SU-DHL-6 (cell line): ENCODE measurements around the gene FGFR1OP2.

Experiments
- H2AFZ ChIP-seq: fragments of 200-600 bp; sonication (generic); 2 replicates; pipeline ENCODE4 v1.6.1; 2014; ENCODE audit warnings: low read depth, mild to moderate bottlenecking, moderate library complexity, mixed read lengths, antibody characterized with exemption, low read length; ENCODE audit not compliant: severe bottlenecking
- H3F3A ChIP-seq: fragments of 200-600 bp; shearing (Covaris generic); 2 replicates; pipeline ENCODE4 v1.6.0; 2016; ENCODE audit warnings: antibody characterized with exemption, mild to moderate bottlenecking; ENCODE audit not compliant: insufficient read depth
- H3K27ac ChIP-seq: fragments of 200-600 bp; sonication (generic); 2 replicates; pipeline ENCODE4 v1.5.1; 2016; ENCODE audit warnings: low read depth, mild to moderate bottlenecking, low read length, moderate library complexity, mixed read lengths
- H3K27me3 ChIP-seq: fragments of 200-600 bp; sonication (generic), shearing (Covaris generic); 2 replicates; pipeline ENCODE4 v1.6.0; 2014; ENCODE audit warnings: mild to moderate bottlenecking, low read length
- H3K36me3 ChIP-seq: fragments of 200-600 bp; sonication (generic); 2 replicates; pipeline ENCODE4 v1.6.1; 2014; ENCODE audit warnings: mild to moderate bottlenecking, low read length, mixed read lengths
- H3K4me2 ChIP-seq: fragments of 300-600, 200-600 bp; shearing (Covaris generic), sonication (generic); 2 replicates; pipeline ENCODE4 v1.6.0; 2014; ENCODE audit warnings: low read length, low read depth, mild to moderate bottlenecking; ENCODE audit not compliant: poor library complexity, severe bottlenecking
- H3K4me3 ChIP-seq: fragments of 200-600 bp; sonication (generic); 2 replicates; pipeline ENCODE4 v1.5.1; 2014; ENCODE audit warnings: antibody characterized with exemption, low read length, mild to moderate bottlenecking, mixed read lengths; ENCODE audit not compliant: insufficient read depth, poor library complexity, severe bottlenecking
- H3K79me2 ChIP-seq: fragments of 200-600 bp; sonication (generic); 2 replicates; pipeline ENCODE4 v1.6.1; 2014; ENCODE audit warnings: mild to moderate bottlenecking, low read length, moderate library complexity; ENCODE audit not compliant: insufficient read depth
- H3K9ac ChIP-seq: fragments of 200-600 bp; sonication (generic); 2 replicates; pipeline ENCODE4 v1.7.0; 2014; ENCODE audit warnings: mild to moderate bottlenecking, low read length
- H3K9me2 ChIP-seq: fragments of 200-600 bp; sonication (generic); replicated peaks from 2 replicates; pipeline ENCODE4 v1.6.1; 2014; ENCODE audit warnings: low read length; ENCODE audit not compliant: insufficient read depth
- H3K9me3 ChIP-seq: fragments of 200-600 bp; sonication (generic); 2 replicates; pipeline ENCODE4 v1.6.1; 2014; ENCODE audit warnings: low read length, mixed read lengths; ENCODE audit not compliant: insufficient read depth
- H4K20me1 ChIP-seq: fragments of 200-600 bp; sonication (generic); 2 replicates; pipeline ENCODE4 v1.6.1; 2014; ENCODE audit warnings: low read depth, mild to moderate bottlenecking, antibody characterized with exemption, low read length, moderate library complexity, mixed read lengths
- CTCF ChIP-seq: fragments of 200-600 bp; sonication (generic); IDR thresholded peaks from one replicate; pipeline ENCODE4 v1.5.1; 2017; ENCODE audit warnings: antibody characterized with exemption, mild to moderate bottlenecking, low read length, moderate library complexity; ENCODE audit not compliant: insufficient read depth, poor library complexity, severe bottlenecking
- EZH2phosphoT487 ChIP-seq: fragments of 200-600 bp; sonication (generic), shearing (Covaris generic); conservative IDR thresholded peaks from 2 replicates; pipeline ENCODE4 v1.6.1; 2018; ENCODE audit warnings: mild to moderate bottlenecking, antibody characterized with exemption, low read length, moderate library complexity, mixed read lengths

FGFR1OP2 gene

GRCh38 chr12:27000961-27001360, 62.7 kb downstream of the FGFR1OP2 start:
- Histone ChIP-seq H3K36me3 (no peaks in the 10 kb centered on the region), H3K9me3 (no peaks in the 10 kb centered on the region), H3K9me2 (no peaks in the 10 kb centered on the region), H2AFZ (no peak overlapping the region), H3K27me3 (no peaks in the 10 kb centered on the region), H3K27ac (no peak overlapping the region), H4K20me1 (no peaks in the 10 kb centered on the region; the same call in 1 of the 2 replicates), H3K79me2 (peaks cover 22% of the 10 kb centered on the region), H3K4me2 (no peak overlapping the region), H3K4me3 (no peak overlapping the region), H3F3A (no peaks in the 10 kb centered on the region), H3K9ac (no peak overlapping the region)
- TF ChIP-seq EZH2phosphoT487 (no peak), CTCF (no peak)

GRCh38 chr12:27001663-27002062, 63.4 kb downstream of the FGFR1OP2 start:
- no peak for TF ChIP-seq EZH2phosphoT487
- TF ChIP-seq CTCF: no peak
- Histone ChIP-seq H3K9me3 (no peaks in the 10 kb centered on the region), H3K9me2 (no peaks in the 10 kb centered on the region), H3K27ac (no peak overlapping the region), H3K27me3 (no peaks in the 10 kb centered on the region), H3K9ac (no peak overlapping the region), H3K4me3 (no peak overlapping the region), H3K36me3 (no peaks in the 10 kb centered on the region), H3F3A (no peaks in the 10 kb centered on the region), H2AFZ (no peak overlapping the region), H3K4me2 (no peak overlapping the region), H4K20me1 (no peaks in the 10 kb centered on the region; the same call in 1 of the 2 replicates), H3K79me2 (peaks cover 27% of the 10 kb centered on the region)

- no peaks in the 10 kb centered on the region for H3K9me2 ChIP-seq
- H2AFZ ChIP-seq: no peak overlapping the region
- TF ChIP-seq EZH2phosphoT487 (no peak), CTCF (no peak)
- H3K9me3 ChIP-seq: no peaks in the 10 kb centered on the region
- peaks cover 31% of the 10 kb centered on the region for H3K79me2 ChIP-seq
- H3K9ac ChIP-seq: no peak overlapping the region
- H3K27ac ChIP-seq: no peak overlapping the region
- no peak overlapping the region for H3K4me3 ChIP-seq
- H3K4me2 ChIP-seq: no peak overlapping the region
- H3K36me3 ChIP-seq: no peaks in the 10 kb centered on the region
- no peaks in the 10 kb centered on the region; the same call in 1 of the 2 replicates for H4K20me1 ChIP-seq
- H3F3A ChIP-seq: no peaks in the 10 kb centered on the region
- H3K27me3 ChIP-seq: no peaks in the 10 kb centered on the region
Measured at GRCh38 chr12:27002141-27002540, 63.9 kb downstream of the FGFR1OP2 start.
